Spleen (tissue), 11 donors: ENCODE data around the gene GJB5. TPM values are rescaled to one million over a fixed set of nuclear protein-coding genes. Genes with fewer than 3 reads are reported as not detected.
"Not testable (repeated sequence)": the region's sequence is repeated elsewhere in the genome, so short reads cannot be mapped to it uniquely, and the experiment has no call there.

Experiments
- DNase-seq: peaks from one replicate; pipeline ENCODE4 v3.0.0-alpha.2; 2020
- H3K27ac ChIP-seq, 8 donors: fragments of 200-600 bp; sonication (generic) in 7 of 8; 1 replicate in 4 of 8; 2 replicates in 4 of 8; pipeline versions ENCODE4 v1.5.0 to v1.8.0; 2016 to 2021; ENCODE audit warnings: inconsistent platforms in 4 of 8, mild to moderate bottlenecking in 4 of 8, moderate library complexity in 1 of 8
- H3K27me3 ChIP-seq, 7 donors: fragments of 200-600 bp; sonication (generic) in 6 of 7; replicated peaks in 1 of 7; 1 replicate in 4 of 7; 2 replicates in 3 of 7; pipeline versions ENCODE4 v1.5.0 to v1.8.0; 2016 to 2021; ENCODE audit warnings: inconsistent platforms in 3 of 7, mild to moderate bottlenecking in 1 of 7
- H3K36me3 ChIP-seq, 6 donors: fragments of 200-600 bp; sonication (generic) in 5 of 6; 1 replicate in 4 of 6; 2 replicates in 2 of 6; pipeline versions ENCODE4 v1.5.0 to v1.8.0; 2016 to 2021; ENCODE audit warnings: inconsistent platforms in 2 of 6
- H3K4me1 ChIP-seq, 6 donors: fragments of 200-600 bp; sonication (generic) in 5 of 6; 1 replicate in 3 of 6; 2 replicates in 3 of 6; pipeline versions ENCODE4 v1.5.0 to v1.8.0; 2016 to 2021; ENCODE audit warnings: inconsistent platforms in 3 of 6
- H3K4me3 ChIP-seq, 8 donors: fragments of 200-600 bp; sonication (generic) in 7 of 8; 1 replicate in 4 of 8; 2 replicates in 4 of 8; pipeline versions ENCODE4 v1.5.0 to v1.8.0; 2016 to 2021; ENCODE audit warnings: inconsistent platforms in 4 of 8, mild to moderate bottlenecking in 4 of 8, moderate library complexity in 2 of 8
- H3K9me3 ChIP-seq, 8 donors: fragments of 200-600 bp; sonication (generic) in 7 of 8; 1 replicate in 4 of 8; 2 replicates in 4 of 8; pipeline versions ENCODE4 v1.5.0 to v1.8.0; 2016 to 2021; ENCODE audit warnings: inconsistent platforms in 4 of 8
- CTCF ChIP-seq, 11 experiments: fragments of 200-600 bp in 7 of 11; fragments of 450-650 bp in 4 of 11; sonication (generic) in 4 of 11; IDR thresholded peaks in 8 of 11; conservative IDR thresholded peaks in 3 of 11; 1 replicate in 7 of 11; 2 replicates in 4 of 11; pipeline versions ENCODE4 v1.4.0 to v1.8.0; 2016 to 2021; ENCODE audit warnings: antibody characterized with exemption in 11 of 11, inconsistent platforms in 4 of 11, mild to moderate bottlenecking in 1 of 11
- POLR2A ChIP-seq, 3 donors: fragments of 450-650 bp; IDR thresholded peaks; one replicate each; pipeline ENCODE4 v1.5.1; 2017; ENCODE audit warnings: antibody characterized with exemption in 3 of 3, mild to moderate bottlenecking in 1 of 3
- POLR2AphosphoS5 ChIP-seq, 3 donors: sonication (generic); formaldehyde crosslinking; IDR thresholded peaks; one replicate each; pipeline ENCODE4 v1.5.1; 2017; ENCODE audit warnings: antibody characterized with exemption in 3 of 3
- WGBS, 5 donors: extraction: QIAGEN DNeasy Blood & Tissue Kit in 3 of 5; methylation state at CpG; one replicate each; pipeline versions ENCODE4 v1.1.5 to v1.1.7; 2013 to 2018; 5-methylcytosine and 5-hydroxymethylcytosine counted together
- intact Hi-C: fragments of 100-400 bp; cut with DNase I; formaldehyde crosslinking; loops from one replicate; pipeline ENCODE4 v1.15.0; 2023; ENCODE audit warnings: low total_unique reads
- polyA plus RNA-seq, 3 donors: library from polyadenylated mRNA; stranded (reverse); fragments of 200-250 nt; gene quantifications; one replicate each; pipeline ENCODE4 v1.2.1, GENCODE V29; 2013
- total RNA-seq, 7 donors: library from RNA; depleted of rRNA in 3 of 7; stranded (reverse); fragments of >200 nt in 3 of 7; fragmentation: NEBNext Ultra II Directional in 4 of 7; extraction: Animal tissue kit (Norgen Biotek cat#: 25700) in 4 of 7; gene quantifications; one replicate each; pipeline versions ENCODE4 v1.1.0 to v1.2.1, GENCODE V29; 2016 to 2021
- donor health status: healthy with polysubstance abuse.
- donor health status: DM: no; HTN: no; CAD: no; lungs with moderate emphysema.
- donor health status: DM: no; HTN: no; CAD: no.
- donor health status: Bipolar disorder and iron deficiency.
- donor health status: healthy.
- donor health status: DM: no; HTN: no; CAD: no.
- donor health status: DM: yes; HTN: yes; CAD: no.

Gene GJB5
- total and polyA plus RNA-seq, 10 donors: 0.06 TPM; not detected in 9

DNA sequence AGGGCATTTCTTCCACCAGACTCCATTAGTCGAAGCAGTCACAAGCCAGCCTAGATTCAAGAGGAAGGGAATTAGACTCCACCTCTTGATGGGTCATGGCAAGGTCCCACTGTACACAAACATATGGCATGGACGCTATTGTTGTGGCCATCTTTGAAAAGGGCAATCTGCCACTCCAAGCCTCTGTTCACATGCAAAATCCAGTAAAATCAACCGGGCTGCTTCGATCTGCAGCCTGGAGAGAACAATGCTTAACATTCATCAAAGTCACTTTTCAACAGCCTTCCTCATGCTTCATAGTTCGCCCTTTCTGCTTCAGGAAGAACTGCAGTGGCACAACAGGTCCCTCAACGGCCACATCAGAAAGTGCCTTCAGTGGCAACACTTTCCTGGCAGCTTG is 28.0 kb upstream of the GJB5 start:
- Histone ChIP-seq H3K9me3 (no peaks in the 10 kb centered on the region), H3K4me3 (no peak overlapping the region), H3K36me3 (no peaks in the 10 kb centered on the region), H3K27ac (no peak overlapping the region), H3K27me3 (peaks cover 0 to 22% (median 0%) of the 10 kb centered on the region in 7 donors), H3K4me1 (no peaks in the 10 kb centered on the region)
- DNase-seq: no peak
- TF ChIP-seq CTCF (IDR thresholded peaks at IDR 0.05 in 8 of 11, conservative IDR thresholded peaks at IDR 0.05 in 3 of 11): no peak
- TF ChIP-seq POLR2AphosphoS5 (IDR thresholded peaks at IDR 0.05): no peak
- TF ChIP-seq POLR2A (IDR thresholded peaks at IDR 0.05): no peak
- intact Hi-C loops: no loop called here
- 41 to 51% (median 46%) methylated on average over 6 of the region's 6 CpGs for WGBS, 5 donors

DNA sequence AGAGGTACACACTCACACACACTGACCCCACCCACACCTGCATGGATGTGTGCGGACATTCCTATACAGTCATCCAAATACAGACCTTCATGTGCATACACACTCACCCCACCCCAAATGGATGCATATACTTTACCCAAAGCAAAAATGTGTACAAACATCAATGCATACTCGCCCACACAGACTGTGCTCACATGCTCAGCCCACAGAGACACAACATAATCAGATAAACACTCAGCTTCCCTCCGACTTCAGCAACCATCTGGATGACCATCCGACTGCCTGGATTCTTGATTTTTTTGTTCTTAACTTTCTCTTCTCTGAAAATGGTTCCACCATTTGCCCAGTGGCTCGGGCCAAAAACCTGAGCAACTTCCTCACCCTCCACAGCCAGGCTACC is 24.4 kb upstream of the GJB5 start:
- intact Hi-C loops: no loop called here
- DNase-seq: no peak
- no peak overlapping the region for H3K4me3 ChIP-seq
- H3K27ac ChIP-seq: no peak overlapping the region
- WGBS, 5 donors: 78 to 92% (median 87%) methylated on average over 5 of the region's 5 CpGs
- no peaks in the 10 kb centered on the region for H3K4me1 ChIP-seq
- H3K27me3 ChIP-seq: peaks cover 0 to 16% (median 3%) of the 10 kb centered on the region in 7 donors
- TF ChIP-seq POLR2A (IDR thresholded peaks at IDR 0.05) (no peak), CTCF (IDR thresholded peaks at IDR 0.05 in 8 of 11, conservative IDR thresholded peaks at IDR 0.05 in 3 of 11) (no peak), POLR2AphosphoS5 (IDR thresholded peaks at IDR 0.05) (no peak)
- no peaks in the 10 kb centered on the region for H3K9me3 ChIP-seq
- no peaks in the 10 kb centered on the region for H3K36me3 ChIP-seq

GRCh38 chr1:34732831-34733230 is 22.0 kb upstream of the GJB5 start:
- H3K9me3 ChIP-seq, H3K36me3 ChIP-seq, H3K4me3 ChIP-seq, H3K27ac ChIP-seq, intact Hi-C loops, H3K4me1 ChIP-seq, DNase-seq: not testable (repeated sequence)
- peaks cover 0 to 20% (median 1%) of the 10 kb centered on the region in 7 donors for H3K27me3 ChIP-seq
- 69 to 72% (median 69%) methylated on average over 7 of the region's 7 CpGs for WGBS, 5 donors

- intact Hi-C loops: no loop called here
- no peak for DNase-seq
- TF ChIP-seq POLR2AphosphoS5 (IDR thresholded peaks at IDR 0.05) (no peak), CTCF (IDR thresholded peaks at IDR 0.05 in 8 of 11, conservative IDR thresholded peaks at IDR 0.05 in 3 of 11) (no peak), POLR2A (IDR thresholded peaks at IDR 0.05) (no peak)
- no peak overlapping the region for H3K27ac ChIP-seq
- WGBS, 5 donors: 69 to 91% (median 79%) methylated on average over 10 of the region's 10 CpGs
- H3K9me3 ChIP-seq: no peaks in the 10 kb centered on the region
- no peak overlapping the region for H3K4me3 ChIP-seq
- H3K4me1 ChIP-seq: no peaks in the 10 kb centered on the region
- H3K36me3 ChIP-seq: no peaks in the 10 kb centered on the region
- H3K27me3 ChIP-seq: peaks cover 0 to 15% (median 0%) of the 10 kb centered on the region in 7 donors
These were observed 18.2 kb upstream of the GJB5 start for GRCh38 chr1:34736692-34737091.

GRCh38 chr1:34737236-34737635 is 17.6 kb upstream of the GJB5 start:
- H3K9me3 ChIP-seq, H3K4me3 ChIP-seq, DNase-seq, H3K36me3 ChIP-seq, intact Hi-C loops, H3K4me1 ChIP-seq, H3K27ac ChIP-seq: not testable (repeated sequence)
- H3K27me3 ChIP-seq: peaks cover 0 to 21% (median 0%) of the 10 kb centered on the region in 7 donors
- WGBS, 5 donors: 81 to 95% (median 87%) methylated on average over 12 of the region's 12 CpGs
